K562 (cell line): ENCODE measurements around the gene SLC29A3. TPM values are rescaled to one million over a fixed set of nuclear protein-coding genes. Genes with fewer than 3 reads are reported as not detected.

Experiments
- ATAC-seq: fragments of 200-7000 bp; cut with Tn5 transposase; 3 replicates; pipeline ENCODE4 v1.9.1; 2020; ENCODE audit warnings: moderate library complexity
- BruUV-seq: library from RNA; stranded (reverse); fragments of 400-500 nt; replicated peaks from 2 replicates; lab custom pipeline; 2021; lab: Mats Ljungman, UMichigan
- CTCF ChIA-PET: fragments of 300-600 bp; formaldehyde crosslinking; extraction: SDS; loops from one replicate; lab custom pipeline; 2021; ENCODE audit warnings: low intra/inter-chr PET ratio; lab: Yijun Ruan, JAX
- POLR2A ChIA-PET: fragments of 300-600, 350-650 bp; sonication (Branson Sonifier 250); formaldehyde crosslinking; extraction: SDS; loops from one replicate; lab custom pipeline; 2021; ENCODE audit warnings: antibody characterized with exemption, inconsistent platforms; lab: Yijun Ruan, JAX
- DNase-seq, 4 experiments: peaks; one replicate each; pipeline versions ENCODE4 v3.0.0 to v3.0.0-alpha.2; 2011 to 2018; ENCODE audit warnings: low spot score in 3 of 4, mixed read lengths in 3 of 4; ENCODE audit errors: extremely low read depth in 1 of 4
- FAIRE-seq: peaks from 2 replicates; lab custom pipeline; 2011; peaks lifted over from hg19 to GRCh38; lab: Jason Lieb, UNC
- H2AFZ ChIP-seq: 2 replicates; pipeline ENCODE4 v1.6.0; 2011; ENCODE audit warnings: low read depth, low read length, control low read depth, inconsistent platforms
- H3K27ac ChIP-seq: fragments of 200-600 bp; 3 replicates; pipeline ENCODE4 v1.8.0; 2011; ENCODE audit warnings: low read depth, mild to moderate bottlenecking, control low read depth, inconsistent platforms, low read length, moderate library complexity, mixed read lengths; ENCODE audit errors: extremely low read depth
- H3K27me3 ChIP-seq, 2 experiments: fragments of 300-600 bp in 1 of 2; 2 replicates in 1 of 2; 3 replicates in 1 of 2; pipeline versions ENCODE4 v1.6.0 to v1.8.0; 2011; ENCODE audit warnings: inconsistent platforms in 2 of 2, low read length in 2 of 2, mild to moderate bottlenecking in 1 of 2, mixed read lengths in 1 of 2, moderate library complexity in 1 of 2; ENCODE audit not compliant: control insufficient read depth in 2 of 2, insufficient read depth in 2 of 2
- H3K36me3 ChIP-seq: fragments of 300-600 bp; 3 replicates; pipeline ENCODE4 v1.8.0; 2011; ENCODE audit warnings: mild to moderate bottlenecking, low read length, inconsistent platforms; ENCODE audit not compliant: control insufficient read depth, insufficient read depth
- H3K4me1 ChIP-seq, 2 experiments: fragments of 200-600 bp in 1 of 2; replicated peaks in 1 of 2; 2 replicates in 1 of 2; 3 replicates in 1 of 2; pipeline versions ENCODE4 v1.5.1 to v1.8.0; 2011; ENCODE audit warnings: inconsistent platforms in 2 of 2, low read length in 2 of 2, mild to moderate bottlenecking in 1 of 2, mixed read lengths in 1 of 2, moderate library complexity in 1 of 2; ENCODE audit not compliant: control insufficient read depth in 2 of 2, insufficient read depth in 2 of 2
- H3K4me2 ChIP-seq: 2 replicates; pipeline ENCODE4 v1.6.1; 2011; ENCODE audit warnings: low read length, control low read depth, inconsistent platforms, mixed read lengths; ENCODE audit not compliant: insufficient read depth
- H3K4me3 ChIP-seq: fragments of 200-600 bp; sonication (generic), shearing (Covaris generic); 2 replicates; pipeline ENCODE4 v1.5.1; 2016; ENCODE audit warnings: control low read depth, inconsistent platforms
- H3K79me2 ChIP-seq: fragments of 200-600 bp; 3 replicates; pipeline ENCODE4 v1.8.0; 2011; ENCODE audit warnings: low read length, inconsistent platforms; ENCODE audit not compliant: control insufficient read depth, insufficient read depth
- H3K9ac ChIP-seq, 2 experiments: 2 replicates each; pipeline versions ENCODE4 v1.6.0 to v1.6.1; 2011; ENCODE audit warnings: low read depth in 2 of 2, low read length in 2 of 2, control low read depth in 1 of 2, inconsistent platforms in 1 of 2, mild to moderate bottlenecking in 1 of 2, mixed read lengths in 1 of 2; ENCODE audit not compliant: insufficient read depth in 1 of 2
- H3K9me1 ChIP-seq: one replicate; pipeline ENCODE4 v1.6.0; 2011; ENCODE audit warnings: inconsistent platforms, mild to moderate bottlenecking, low read length, moderate library complexity; ENCODE audit not compliant: control insufficient read depth, insufficient read depth
- H3K9me3 ChIP-seq: replicated peaks from 2 replicates; pipeline ENCODE4 v1.5.1; 2011; ENCODE audit warnings: low read depth, low read length, inconsistent platforms; ENCODE audit not compliant: control insufficient read depth, insufficient read depth
- H4K20me1 ChIP-seq: replicated peaks from 2 replicates; pipeline ENCODE4 v1.6.1; 2011; ENCODE audit warnings: low read length, inconsistent platforms, mixed read lengths; ENCODE audit not compliant: control insufficient read depth, insufficient read depth
- FOXP1 ChIP-seq: sonication (generic); formaldehyde crosslinking; IDR thresholded peaks from 2 replicates; pipeline ENCODE4 v1.8.0; 2022; ENCODE audit warnings: mild to moderate bottlenecking, missing genetic modification reagents
- HCFC1 ChIP-seq: IDR thresholded peaks from 2 replicates; pipeline ENCODE4 v1.6.1; 2012; ENCODE audit warnings: low read depth, low read length, improper control_type of control experiment
- HDAC3 ChIP-seq: fragments of 450-650 bp; IDR thresholded peaks from 2 replicates; pipeline ENCODE4 v1.6.1; 2018; ENCODE audit warnings: borderline replicate concordance, mild to moderate bottlenecking, moderate library complexity; ENCODE audit not compliant: partially characterized antibody
- MTF1 ChIP-seq: fragments of 250-450 bp; sonication (Bioruptor Pico); IDR thresholded peaks from 2 replicates; pipeline ENCODE4 v1.9.0; 2021; ENCODE audit warnings: moderate library complexity, mild to moderate bottlenecking, inconsistent platforms, borderline replicate concordance
- RFX1 ChIP-seq: fragments of 450-650 bp; IDR thresholded peaks from 2 replicates; pipeline ENCODE4 v1.6.1; 2016; ENCODE audit warnings: mild to moderate bottlenecking, moderate library complexity
- SAFB ChIP-seq: fragments of 200-400 bp; formaldehyde crosslinking; IDR thresholded peaks from 2 replicates; pipeline ENCODE4 v1.6.1; 2017; ENCODE audit warnings: low read depth, low read length, borderline replicate concordance
- SRSF3 ChIP-seq: fragments of 200-400 bp; formaldehyde crosslinking; IDR thresholded peaks from 2 replicates; pipeline ENCODE4 v1.6.1; 2016; ENCODE audit warnings: mild to moderate bottlenecking, low read length, moderate library complexity; ENCODE audit not compliant: insufficient read depth
- ZBTB1 ChIP-seq: sonication (generic); formaldehyde crosslinking; IDR thresholded peaks from 2 replicates; pipeline ENCODE4 v1.8.1; 2023; ENCODE audit warnings: missing genetic modification reagents, low read depth, mild to moderate bottlenecking, borderline replicate concordance
- ZKSCAN1 ChIP-seq: fragments of 150-350 bp; IDR thresholded peaks from 2 replicates; pipeline ENCODE4 v1.6.1; 2016; ENCODE audit warnings: low read depth, low read length
- ZNF311 ChIP-seq: fragments of 250-450 bp; sonication (Bioruptor Pico); IDR thresholded peaks from 2 replicates; pipeline ENCODE4 v1.4.0; 2020; ENCODE audit warnings: mild to moderate bottlenecking, moderate library complexity
- ZNF551 ChIP-seq: fragments of 250-450 bp; sonication (Bioruptor Pico); IDR thresholded peaks from 2 replicates; pipeline ENCODE4 v1.5.0; 2021; ENCODE audit warnings: mild to moderate bottlenecking, moderate library complexity
- WGBS: fragments of 100-300 bp; shearing (Covaris generic); methylation state at CpG from one replicate; pipeline ENCODE4 v1.1.6; 2016; ENCODE audit warnings: low coverage, mixed read lengths; ENCODE audit not compliant: insufficient coverage; ENCODE audit errors: missing lambda C conversion rate; 5-methylcytosine and 5-hydroxymethylcytosine counted together
- in situ Hi-C: fragments of 300-500 bp; cut with MboI; formaldehyde crosslinking; loops from 4 replicates; pipeline ENCODE4 v1.15.0; 2018; ENCODE audit warnings: inconsistent platforms, mixed read lengths
- intact Hi-C: fragments of 100-400 bp; cut with micrococcal nuclease; formaldehyde crosslinking; loops from 2 replicates; pipeline ENCODE4 v1.14.2; 2022
- polyA plus RNA-seq, 8 experiments: library from polyadenylated mRNA; depleted of rRNA in 4 of 8; stranded (reverse) in 5 of 8; unstranded in 3 of 8; fragments of >200 nt; fragmentation: Nextera tagmentation in 2 of 8; fragmentation: Illumina TruSeq in 1 of 8; extraction: Ambion mirVana in 2 of 8; extraction: Trizol in 1 of 8; gene quantifications; 2 replicates each; pipeline versions ENCODE4 v1.2.1 to v1.2.3, GENCODE V29; 2011 to 2014; ENCODE audit warnings: inconsistent platforms in 1 of 8, missing spikeins in 1 of 8
- total RNA-seq, 7 experiments: library from RNA; depleted of rRNA in 6 of 7; stranded (reverse); fragments of >200 nt in 6 of 7; fragmentation: Illumina TruSeq in 2 of 7; extraction: Trizol in 2 of 7; gene quantifications; 2 replicates each; pipeline versions ENCODE4 v1.2.1 to v1.2.3, GENCODE V29; 2011 to 2021; ENCODE audit warnings: low replicate concordance in 1 of 7
- TF ChIP-seq, protein P1 (sequence below): fragments of 450-650 bp; IDR thresholded peaks from 2 replicates; pipeline ENCODE4 v1.6.1; 2016; ENCODE audit warnings: low read depth, mild to moderate bottlenecking, moderate library complexity
- TF ChIP-seq, protein P2 (sequence below): sonication (generic); formaldehyde crosslinking; IDR thresholded peaks from 2 replicates; pipeline ENCODE4 v1.4.0; 2020; ENCODE audit warnings: mild to moderate bottlenecking, missing genetic modification reagents
- TF ChIP-seq, protein P3 (sequence below): fragments of 250-450 bp; sonication (Bioruptor Pico); IDR thresholded peaks from 2 replicates; pipeline ENCODE4 v1.5.0; 2020; ENCODE audit warnings: mild to moderate bottlenecking, borderline replicate concordance

Gene SLC29A3
- total and polyA plus RNA-seq, 9 of the 15 experiments (the other 6 are each of a cell fraction or from before 2014, with no cell fraction given) = 2.1 to 10.7 (median 4.6) TPM

DNA sequence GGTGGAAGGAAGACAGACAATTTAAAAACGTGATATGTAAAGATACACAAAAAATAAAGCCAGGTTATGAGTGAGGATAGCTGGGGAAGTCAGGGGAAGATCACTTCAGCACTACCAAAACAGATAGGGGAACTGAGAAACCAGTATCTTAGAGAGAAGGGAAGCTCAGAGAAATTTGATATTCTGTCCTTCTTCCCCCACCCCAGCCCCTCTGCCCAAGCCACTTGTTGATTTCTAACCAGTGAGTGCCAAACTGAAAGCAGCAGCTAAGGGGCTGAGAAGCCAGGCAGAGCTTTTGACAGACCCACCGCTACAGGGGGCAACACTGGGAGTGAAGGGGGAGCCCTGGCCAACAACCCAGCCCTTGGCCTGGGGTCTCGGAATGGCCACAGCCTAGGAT, 9.1 kb upstream of the SLC29A3 start:
- 8% methylated on average over 3 of the region's 3 CpGs for WGBS
- no TSS peak for BruUV-seq
- POLR2A ChIA-PET = interaction anchor here (0.6 to 2.2 kb wide), 4 partner anchors 10 to 90 kb away, joined by 3 to 8 read pairs (median 4); no protein-coding TSS in a partner anchor
- TF ChIP-seq ZNF551 (CRISPR knock-in tag) (no peak), ZNF311 (CRISPR knock-in tag) (no peak), ZBTB1 (CRISPR knock-in tag) (no peak), RFX1 (no peak), FOXP1 (no peak), HCFC1 (no peak), HDAC3 (no peak), MTF1 (CRISPR knock-in tag) (no peak), SRSF3 (no peak), ZKSCAN1 (no peak), SAFB (no peak)
- TF ChIP-seq, protein P1, sequence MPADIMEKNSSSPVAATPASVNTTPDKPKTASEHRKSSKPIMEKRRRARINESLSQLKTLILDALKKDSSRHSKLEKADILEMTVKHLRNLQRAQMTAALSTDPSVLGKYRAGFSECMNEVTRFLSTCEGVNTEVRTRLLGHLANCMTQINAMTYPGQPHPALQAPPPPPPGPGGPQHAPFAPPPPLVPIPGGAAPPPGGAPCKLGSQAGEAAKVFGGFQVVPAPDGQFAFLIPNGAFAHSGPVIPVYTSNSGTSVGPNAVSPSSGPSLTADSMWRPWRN = no peak
- TF ChIP-seq, protein P2, sequence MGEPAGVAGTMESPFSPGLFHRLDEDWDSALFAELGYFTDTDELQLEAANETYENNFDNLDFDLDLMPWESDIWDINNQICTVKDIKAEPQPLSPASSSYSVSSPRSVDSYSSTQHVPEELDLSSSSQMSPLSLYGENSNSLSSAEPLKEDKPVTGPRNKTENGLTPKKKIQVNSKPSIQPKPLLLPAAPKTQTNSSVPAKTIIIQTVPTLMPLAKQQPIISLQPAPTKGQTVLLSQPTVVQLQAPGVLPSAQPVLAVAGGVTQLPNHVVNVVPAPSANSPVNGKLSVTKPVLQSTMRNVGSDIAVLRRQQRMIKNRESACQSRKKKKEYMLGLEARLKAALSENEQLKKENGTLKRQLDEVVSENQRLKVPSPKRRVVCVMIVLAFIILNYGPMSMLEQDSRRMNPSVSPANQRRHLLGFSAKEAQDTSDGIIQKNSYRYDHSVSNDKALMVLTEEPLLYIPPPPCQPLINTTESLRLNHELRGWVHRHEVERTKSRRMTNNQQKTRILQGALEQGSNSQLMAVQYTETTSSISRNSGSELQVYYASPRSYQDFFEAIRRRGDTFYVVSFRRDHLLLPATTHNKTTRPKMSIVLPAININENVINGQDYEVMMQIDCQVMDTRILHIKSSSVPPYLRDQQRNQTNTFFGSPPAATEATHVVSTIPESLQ (CRISPR knock-in tag) = no peak
- TF ChIP-seq, protein P3, sequence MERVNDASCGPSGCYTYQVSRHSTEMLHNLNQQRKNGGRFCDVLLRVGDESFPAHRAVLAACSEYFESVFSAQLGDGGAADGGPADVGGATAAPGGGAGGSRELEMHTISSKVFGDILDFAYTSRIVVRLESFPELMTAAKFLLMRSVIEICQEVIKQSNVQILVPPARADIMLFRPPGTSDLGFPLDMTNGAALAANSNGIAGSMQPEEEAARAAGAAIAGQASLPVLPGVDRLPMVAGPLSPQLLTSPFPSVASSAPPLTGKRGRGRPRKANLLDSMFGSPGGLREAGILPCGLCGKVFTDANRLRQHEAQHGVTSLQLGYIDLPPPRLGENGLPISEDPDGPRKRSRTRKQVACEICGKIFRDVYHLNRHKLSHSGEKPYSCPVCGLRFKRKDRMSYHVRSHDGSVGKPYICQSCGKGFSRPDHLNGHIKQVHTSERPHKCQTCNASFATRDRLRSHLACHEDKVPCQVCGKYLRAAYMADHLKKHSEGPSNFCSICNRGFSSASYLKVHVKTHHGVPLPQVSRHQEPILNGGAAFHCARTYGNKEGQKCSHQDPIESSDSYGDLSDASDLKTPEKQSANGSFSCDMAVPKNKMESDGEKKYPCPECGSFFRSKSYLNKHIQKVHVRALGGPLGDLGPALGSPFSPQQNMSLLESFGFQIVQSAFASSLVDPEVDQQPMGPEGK (CRISPR knock-in tag) = no peak

More for the DNA sequence above, 9.1 kb upstream of the SLC29A3 start:
- in situ Hi-C loops (loop anchor here (5.0 to 25.0 kb wide), 4 partner anchors 392 to 1027 kb away; no protein-coding TSS in a partner anchor), intact Hi-C loops (loop anchor here (5.0 to 10.0 kb wide), 3 partner anchors 297 to 735 kb away; no protein-coding TSS in a partner anchor)
- no peak for ATAC-seq
- Histone ChIP-seq H3K4me1 (peaks cover 0 to 9% of the 10 kb centered on the region in 2 experiments; a peak in 3 of 5 replicates), H3K9ac (no peak overlapping the region), H3K36me3 (no peaks in the 10 kb centered on the region), H2AFZ (no peak overlapping the region), H3K9me1 (no peaks in the 10 kb centered on the region), H4K20me1 (no peaks in the 10 kb centered on the region), H3K27me3 (peaks cover 0 to 23% of the 10 kb centered on the region in 2 experiments; a peak in 3 of 5 replicates), H3K9me3 (no peaks in the 10 kb centered on the region), H3K4me2 (no peak overlapping the region), H3K4me3 (no peak overlapping the region), H3K79me2 (no peaks in the 10 kb centered on the region), H3K27ac (no peak overlapping the region)
- CTCF ChIA-PET = no interaction called here
- no peak for DNase-seq
- FAIRE-seq = no peak
